HG03108 (cell line): Measurements from ENCODE around the gene ZCWPW2.

Experiments used
- ATAC-seq: cut with Tn5 transposase; IDR thresholded peaks from one replicate; pipeline ENCODE4 v1.9.1; 2021; ENCODE audit warnings: moderate library complexity; ENCODE audit not compliant: unreplicated experiment

Gene ZCWPW2

GRCh38 chr3:28569357-28569756 lies 220.8 kb downstream of the ZCWPW2 start:
- ATAC-seq, result no peak

- ATAC-seq, result no peak
Measured at GRCh38 chr3:28574036-28574435, 225.5 kb downstream of the ZCWPW2 start.

GRCh38 chr3:28575100-28575745 lies 226.7 kb downstream of the ZCWPW2 start:
- ATAC-seq, result no peak
